TTC549 (cell line): ENCODE results near the gene CLCN7.
"Not testable (repeated sequence)": the region's sequence is repeated elsewhere in the genome, so short reads cannot be mapped to it uniquely, and the experiment has no call there.

ENCODE experiments used
- FAIRE-seq: peaks from 2 replicates; lab custom pipeline; 2012; peaks lifted over from hg19 to GRCh38; lab: Jason Lieb, UNC

CLCN7 gene

DNA sequence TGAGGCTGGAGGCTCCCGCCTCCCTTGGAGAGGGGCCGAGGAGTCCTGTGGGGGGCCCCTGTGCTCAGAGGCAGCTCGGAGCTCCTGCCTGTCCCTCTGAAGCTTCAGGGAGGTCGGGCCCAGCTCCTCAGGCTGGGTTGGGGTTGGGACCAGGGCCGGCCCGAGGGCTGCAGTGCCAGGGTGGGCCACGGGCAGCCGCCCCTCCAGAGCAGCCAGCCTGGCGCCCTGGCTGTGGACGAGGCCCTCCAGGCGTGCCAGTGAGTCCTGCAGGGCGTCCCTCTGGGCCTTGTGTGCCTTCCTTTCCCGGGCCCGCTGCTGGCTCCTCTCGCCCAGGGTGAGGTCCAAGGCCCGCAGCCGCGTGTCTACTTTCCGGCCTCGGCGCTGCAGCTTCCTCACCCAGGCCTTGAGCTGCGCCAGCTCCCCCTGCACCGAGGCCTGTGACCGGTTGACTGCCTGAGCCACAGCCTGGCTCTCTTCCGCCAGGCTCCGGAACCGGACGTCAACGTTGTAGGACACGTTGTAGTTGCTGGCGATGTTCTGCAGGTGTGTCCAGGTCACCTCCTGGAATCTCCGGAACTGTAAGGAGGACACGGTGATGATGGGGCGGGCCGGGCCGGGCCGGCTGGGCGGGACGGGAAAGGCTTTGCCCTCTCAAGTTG, 12.7 kb upstream of the CLCN7 start:
- no peak for FAIRE-seq

DNA sequence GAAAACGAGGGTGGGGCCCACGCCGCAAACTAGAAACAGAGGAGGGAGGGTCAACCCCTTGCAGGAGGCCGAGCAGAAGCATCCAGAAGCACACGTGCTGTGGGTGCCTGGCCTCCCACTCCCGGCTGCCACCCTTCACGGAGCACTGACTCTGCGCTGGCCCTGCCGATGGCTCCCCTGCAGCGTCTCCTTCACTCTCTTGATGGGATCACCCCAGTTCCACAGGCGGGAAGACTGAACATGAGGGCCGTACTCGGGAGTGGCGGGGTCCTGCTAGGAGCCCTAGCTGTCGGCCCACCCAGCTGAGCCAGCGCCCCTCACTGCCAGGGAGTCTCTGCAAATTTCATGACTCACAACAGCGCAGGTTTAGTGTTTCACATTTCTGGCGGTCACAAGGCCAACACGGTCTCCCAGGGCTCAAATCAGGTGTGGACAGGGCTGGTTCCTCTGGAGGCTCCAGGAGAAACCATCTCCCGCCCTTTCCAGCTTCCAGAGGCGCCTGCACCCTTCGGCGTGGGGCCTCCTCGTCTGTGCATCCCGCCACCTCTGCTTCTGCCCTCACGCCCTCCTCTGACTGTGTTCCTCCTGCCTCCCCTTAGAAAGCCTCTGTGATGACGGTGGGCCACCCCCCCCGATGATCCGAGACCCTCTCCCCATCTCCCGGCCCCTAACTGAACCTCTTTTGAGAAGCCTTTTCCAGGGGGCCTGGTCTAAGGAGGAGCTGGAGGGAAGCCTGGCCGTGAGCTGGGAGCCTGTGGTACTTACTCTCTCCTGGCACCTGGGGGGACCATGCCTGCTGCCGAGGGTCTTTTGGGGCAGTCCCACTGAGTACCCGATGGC, 11.9 kb upstream of the CLCN7 start:
- no peak for FAIRE-seq

DNA sequence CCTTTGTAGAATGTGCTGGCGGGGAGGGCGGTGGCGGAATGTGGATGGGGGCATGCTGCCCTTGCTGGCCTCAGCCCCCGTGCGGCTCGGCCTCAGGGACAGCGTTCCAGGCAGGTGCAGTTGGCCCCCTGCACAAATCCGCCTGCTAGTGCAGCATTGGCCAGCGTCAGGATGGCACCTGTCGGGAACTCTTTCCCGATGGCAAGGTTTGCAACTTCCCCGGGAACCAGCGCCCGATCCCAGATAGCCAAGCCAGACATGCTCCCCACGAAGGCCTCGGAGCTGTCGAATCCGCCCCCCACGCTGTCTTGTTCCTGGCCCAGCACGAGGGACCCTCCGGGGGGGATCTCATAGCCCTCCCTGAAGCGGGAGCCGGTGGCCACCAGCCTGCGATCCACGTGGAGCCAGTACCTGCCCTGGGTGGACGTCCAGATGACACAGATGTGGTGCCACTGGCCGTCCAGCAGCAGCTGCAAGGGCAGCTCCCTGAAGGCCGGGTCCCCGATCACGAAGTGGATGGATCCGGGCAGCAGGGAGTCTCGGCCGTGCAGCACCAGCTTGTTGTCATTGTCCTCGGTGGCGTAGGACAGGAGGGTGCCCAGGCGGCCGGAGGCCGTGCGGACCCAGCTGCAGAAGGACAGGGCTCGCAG, 11.1 kb upstream of the CLCN7 start:
- no peak for FAIRE-seq

GRCh38 chr16:1481906-1482835, 7.3 kb upstream of the CLCN7 start:
- FAIRE-seq: no peak

GRCh38 chr16:1478937-1479336, 4.1 kb upstream of the CLCN7 start:
- FAIRE-seq: not testable (repeated sequence)

GRCh38 chr16:1477033-1477432, 2.2 kb upstream of the CLCN7 start:
- no peak for FAIRE-seq

GRCh38 chr16:1475552-1476114, 805 bp upstream of the CLCN7 start:
- no peak for FAIRE-seq

- FAIRE-seq: no peak
Measured at GRCh38 chr16:1474082-1474795, 589 bp downstream of the CLCN7 start.

DNA sequence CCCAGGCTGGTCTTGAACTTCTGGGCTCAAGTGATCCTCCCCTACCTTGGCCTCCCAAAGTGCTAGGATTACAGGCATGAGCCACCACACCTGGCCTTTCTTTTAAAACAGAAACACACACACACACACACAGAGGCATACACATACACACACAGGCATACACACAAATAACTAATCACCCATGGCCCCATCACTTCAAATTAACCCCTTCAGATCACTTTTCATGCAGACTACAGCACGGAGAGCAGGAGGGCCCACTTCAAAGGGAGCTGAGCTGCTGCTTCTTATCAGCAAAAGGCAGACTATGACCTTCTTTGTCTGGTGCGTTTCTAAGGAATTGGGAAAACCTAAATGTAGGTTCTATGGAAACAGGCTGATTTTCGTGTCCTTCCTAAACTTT, 1.9 kb downstream of the CLCN7 start:
- no peak for FAIRE-seq

DNA sequence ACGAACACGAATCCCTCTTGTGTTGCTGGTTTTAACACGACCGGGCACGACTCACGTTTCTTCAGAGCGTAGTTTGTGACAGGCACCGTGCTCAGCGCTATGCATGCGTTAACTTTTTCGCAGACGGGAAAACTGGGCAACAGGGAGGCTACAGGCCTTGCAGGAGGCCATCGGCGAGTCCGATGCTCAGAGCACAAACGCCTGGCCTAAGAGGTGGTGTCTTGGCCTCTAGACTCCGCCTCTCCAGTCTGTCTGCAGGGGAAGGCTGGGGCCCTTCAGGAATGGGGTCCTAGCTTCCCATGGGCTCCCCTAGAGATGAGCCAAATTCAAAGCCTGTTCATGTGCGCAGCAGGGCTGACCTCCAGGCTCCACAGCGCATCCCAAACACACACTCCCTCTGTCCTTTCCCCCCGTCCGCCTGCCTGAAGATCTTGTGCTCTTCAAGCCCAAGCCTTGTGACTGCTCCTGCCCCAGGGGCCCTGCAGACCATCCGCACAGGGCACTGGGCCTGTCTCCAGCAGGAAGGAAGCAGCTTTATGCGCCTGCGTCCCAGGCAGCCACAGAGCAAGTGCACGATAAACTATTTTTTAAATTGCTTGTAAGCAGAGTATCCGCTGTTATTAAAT, 3.1 kb downstream of the CLCN7 start:
- FAIRE-seq: no peak

DNA sequence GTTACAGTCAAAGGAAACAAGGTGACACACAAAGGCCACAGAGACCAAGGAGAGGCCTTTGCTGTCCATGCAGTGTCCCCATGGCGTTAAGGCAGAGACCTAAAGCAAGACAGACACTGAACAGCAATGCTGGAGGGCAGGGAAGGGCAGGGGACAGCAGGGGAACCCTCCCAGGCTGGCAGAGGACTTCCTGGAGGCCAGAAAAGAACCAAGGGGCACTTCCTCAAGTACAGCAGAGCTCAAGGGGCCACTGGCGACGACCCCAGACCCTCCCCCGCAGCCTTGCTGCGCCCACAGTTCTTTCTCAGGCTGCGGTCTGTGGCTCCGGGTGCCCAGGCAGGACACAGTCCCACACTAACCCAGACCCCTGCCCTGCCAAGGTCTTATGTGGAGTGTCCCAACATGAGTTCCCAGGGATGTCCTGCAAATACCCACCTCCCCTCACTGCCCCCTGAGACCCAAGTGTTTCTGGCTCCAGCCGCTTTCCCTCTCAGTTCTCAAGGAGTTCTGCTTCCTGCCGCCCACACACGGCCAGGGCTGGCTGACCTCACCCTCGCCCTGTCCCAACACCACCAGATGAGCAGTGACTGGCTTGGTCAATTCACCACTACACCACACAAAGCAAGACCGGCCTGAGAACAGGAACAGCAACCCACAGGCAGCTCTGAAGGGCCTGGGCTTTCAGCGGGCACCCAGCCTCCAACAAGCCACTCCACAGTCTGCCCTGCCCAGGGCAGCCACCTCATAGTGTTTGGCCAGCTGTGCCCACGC, 4.2 kb downstream of the CLCN7 start:
- no peak for FAIRE-seq

DNA sequence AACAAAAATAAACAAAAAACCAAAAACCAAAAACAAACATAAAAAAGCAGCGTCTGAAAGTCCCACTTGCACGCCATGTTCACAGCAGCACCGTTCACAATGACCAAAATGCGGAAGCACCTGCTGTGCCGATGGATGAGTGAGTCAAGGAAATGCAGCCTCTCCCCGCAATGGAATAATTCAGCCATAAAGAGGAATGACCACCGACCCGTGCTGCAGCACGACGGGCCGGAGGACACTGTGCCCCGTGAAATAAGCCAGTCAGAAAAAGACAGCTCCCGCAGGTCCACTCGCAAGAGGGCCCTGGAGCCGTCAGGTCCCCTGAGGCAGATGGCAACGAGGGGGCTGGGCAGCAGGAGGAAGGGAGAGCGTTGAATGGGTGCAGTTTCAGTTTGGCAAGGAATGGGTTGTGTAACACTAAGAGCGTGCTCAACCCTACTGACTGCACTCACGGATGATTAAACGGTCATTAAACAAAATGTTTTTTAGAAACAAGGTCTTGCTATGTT, 5.1 kb downstream of the CLCN7 start:
- no peak for FAIRE-seq

DNA sequence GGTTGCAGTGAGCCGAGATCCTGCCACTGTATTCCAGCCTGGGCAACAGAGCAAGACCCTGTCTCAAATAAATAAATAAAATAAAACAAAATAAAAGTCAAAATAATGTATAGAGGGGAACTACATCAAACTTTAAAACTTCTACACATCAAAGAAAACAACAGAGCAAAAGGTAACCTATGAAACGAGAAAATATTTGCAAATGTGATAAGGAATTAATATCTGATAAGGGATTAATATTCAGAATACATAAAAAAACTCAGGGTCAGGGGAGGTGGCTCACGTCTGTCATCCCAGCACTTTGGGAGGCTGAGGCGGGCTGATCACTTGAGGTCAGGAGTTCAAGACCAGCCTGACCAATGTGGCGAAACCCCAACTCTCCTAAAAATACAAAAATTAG, 5.7 kb downstream of the CLCN7 start:
- not testable (repeated sequence) for FAIRE-seq

GRCh38 chr16:1468426-1468810, 6.4 kb downstream of the CLCN7 start:
- no peak for FAIRE-seq

- no peak for FAIRE-seq
Measured at GRCh38 chr16:1466968-1467521, 7.8 kb downstream of the CLCN7 start.

GRCh38 chr16:1466054-1466453, 8.8 kb downstream of the CLCN7 start:
- FAIRE-seq: no peak

- FAIRE-seq: no peak
Measured at GRCh38 chr16:1465567-1465915, 9.3 kb downstream of the CLCN7 start.

- no peak for FAIRE-seq
Measured at GRCh38 chr16:1464894-1465566, 9.8 kb downstream of the CLCN7 start.
